Osteocyte (in vitro differentiated cells): ENCODE data around the gene SIM2. TPM values are rescaled to one million over a fixed set of nuclear protein-coding genes. Genes with fewer than 3 reads are reported as not detected.

ENCODE experiments used
- DNase-seq: peaks from one replicate; pipeline ENCODE4 v3.0.0; 2021; ENCODE audit warnings: mixed read lengths; ENCODE audit not compliant: unreplicated experiment; ENCODE audit errors: extremely low spot score
- H3K27ac Mint-ChIP-seq: one replicate; pipeline ENCODE4 v1.8.0; 2021; ENCODE audit warnings: mild to moderate bottlenecking, mixed read lengths; ENCODE audit not compliant: unreplicated experiment
- H3K27me3 Mint-ChIP-seq: one replicate; pipeline ENCODE4 v1.8.0; 2021; ENCODE audit warnings: mixed read lengths; ENCODE audit not compliant: unreplicated experiment
- H3K36me3 Mint-ChIP-seq: one replicate; pipeline ENCODE4 v1.8.0; 2021; ENCODE audit warnings: mixed read lengths; ENCODE audit not compliant: unreplicated experiment
- H3K4me1 Mint-ChIP-seq: one replicate; pipeline ENCODE4 v1.8.0; 2021; ENCODE audit warnings: mixed read lengths; ENCODE audit not compliant: unreplicated experiment
- H3K4me3 Mint-ChIP-seq: one replicate; pipeline ENCODE4 v1.8.0; 2021; ENCODE audit warnings: mild to moderate bottlenecking, moderate library complexity, mixed read lengths; ENCODE audit not compliant: unreplicated experiment
- H3K9me3 Mint-ChIP-seq: one replicate; pipeline ENCODE4 v1.8.0; 2021; ENCODE audit warnings: mixed read lengths; ENCODE audit not compliant: unreplicated experiment
- total RNA-seq: library from RNA; stranded (reverse); gene quantifications from 2 replicates; pipeline ENCODE4 v1.2.1, GENCODE V29; 2021
- TF ChIP-seq, protein P1 (sequence below): fragments of 200-600 bp; sonication (generic); IDR thresholded peaks from 2 replicates; pipeline ENCODE4 v1.5.0; 2021; ENCODE audit warnings: antibody characterized with exemption, mild to moderate bottlenecking, moderate library complexity

Gene SIM2
- total RNA-seq, 1 donor from 2014 or later, result 1.5 TPM

- TF ChIP-seq, protein P1, sequence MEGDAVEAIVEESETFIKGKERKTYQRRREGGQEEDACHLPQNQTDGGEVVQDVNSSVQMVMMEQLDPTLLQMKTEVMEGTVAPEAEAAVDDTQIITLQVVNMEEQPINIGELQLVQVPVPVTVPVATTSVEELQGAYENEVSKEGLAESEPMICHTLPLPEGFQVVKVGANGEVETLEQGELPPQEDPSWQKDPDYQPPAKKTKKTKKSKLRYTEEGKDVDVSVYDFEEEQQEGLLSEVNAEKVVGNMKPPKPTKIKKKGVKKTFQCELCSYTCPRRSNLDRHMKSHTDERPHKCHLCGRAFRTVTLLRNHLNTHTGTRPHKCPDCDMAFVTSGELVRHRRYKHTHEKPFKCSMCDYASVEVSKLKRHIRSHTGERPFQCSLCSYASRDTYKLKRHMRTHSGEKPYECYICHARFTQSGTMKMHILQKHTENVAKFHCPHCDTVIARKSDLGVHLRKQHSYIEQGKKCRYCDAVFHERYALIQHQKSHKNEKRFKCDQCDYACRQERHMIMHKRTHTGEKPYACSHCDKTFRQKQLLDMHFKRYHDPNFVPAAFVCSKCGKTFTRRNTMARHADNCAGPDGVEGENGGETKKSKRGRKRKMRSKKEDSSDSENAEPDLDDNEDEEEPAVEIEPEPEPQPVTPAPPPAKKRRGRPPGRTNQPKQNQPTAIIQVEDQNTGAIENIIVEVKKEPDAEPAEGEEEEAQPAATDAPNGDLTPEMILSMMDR, result no peak
- Mint-ChIP-seq H3K27ac (no peak overlapping the region), H3K4me1 (no peaks in the 10 kb centered on the region), H3K36me3 (peaks cover 28% of the 10 kb centered on the region), H3K27me3 (no peaks in the 10 kb centered on the region), H3K4me3 (no peak overlapping the region), H3K9me3 (peaks cover 17% of the 10 kb centered on the region)
- no peak for DNase-seq
Measured at GRCh38 chr21:36798491-36798890, 99.6 kb downstream of the SIM2 start.

Other genes starting within 250 kb of the SIM2 start
- not detected in 2 replicates for gene CLDN14, start 219.0 kb upstream of the SIM2 start, total RNA-seq